ENCODE results near the gene ZFYVE28.

Gene ZFYVE28

GRCh38 chr4:2343476-2343875, 75.0 kb downstream of the ZFYVE28 start:
- TF ChIP-seq CTCF (IDR thresholded peaks at IDR 0.05; ENCODE audit: insufficient read depth, low read length, poor library complexity, severe bottlenecking) = no peak
- TF ChIP-seq EZH2phosphoT487 (conservative IDR thresholded peaks at IDR 0.05; ENCODE audit: low read length) = no peak
- Histone ChIP-seq H3F3A (ENCODE audit: insufficient read depth) (no peaks in the 10 kb centered on the region), H3K36me3 (ENCODE audit: low read length) (no peaks in the 10 kb centered on the region), H2AFZ (ENCODE audit: low read depth, low read length, severe bottlenecking) (no peak overlapping the region), H3K4me2 (ENCODE audit: low read depth, low read length, poor library complexity, severe bottlenecking) (no peak overlapping the region), H3K27ac (ENCODE audit: low read depth, low read length) (no peak overlapping the region), H4K20me1 (ENCODE audit: low read depth, low read length) (no peaks in the 10 kb centered on the region), H3K4me3 (ENCODE audit: insufficient read depth, low read length, poor library complexity, severe bottlenecking) (no peak overlapping the region), H3K9ac (ENCODE audit: low read length) (no peak overlapping the region), H3K9me3 (ENCODE audit: insufficient read depth, low read length) (no peaks in the 10 kb centered on the region), H3K9me2 (replicated peaks; ENCODE audit: insufficient read depth, low read length) (no peaks in the 10 kb centered on the region), H3K27me3 (ENCODE audit: low read length) (no peaks in the 10 kb centered on the region), H3K79me2 (ENCODE audit: insufficient read depth, low read length) (no peaks in the 10 kb centered on the region)

- Histone ChIP-seq H3K4me3 (ENCODE audit: insufficient read depth, low read length, poor library complexity, severe bottlenecking) (no peak overlapping the region), H3K9me3 (ENCODE audit: insufficient read depth, low read length) (no peaks in the 10 kb centered on the region), H4K20me1 (ENCODE audit: low read depth, low read length) (no peaks in the 10 kb centered on the region), H3K9ac (ENCODE audit: low read length) (no peak overlapping the region), H3K4me2 (ENCODE audit: low read depth, low read length, poor library complexity, severe bottlenecking) (no peak overlapping the region), H3K79me2 (ENCODE audit: insufficient read depth, low read length) (no peaks in the 10 kb centered on the region), H3F3A (ENCODE audit: insufficient read depth) (no peaks in the 10 kb centered on the region), H3K36me3 (ENCODE audit: low read length) (no peaks in the 10 kb centered on the region), H2AFZ (ENCODE audit: low read depth, low read length, severe bottlenecking) (no peak overlapping the region), H3K27me3 (ENCODE audit: low read length) (no peaks in the 10 kb centered on the region), H3K27ac (ENCODE audit: low read depth, low read length) (no peak overlapping the region), H3K9me2 (replicated peaks; ENCODE audit: insufficient read depth, low read length) (no peaks in the 10 kb centered on the region)
- no peak for TF ChIP-seq CTCF (IDR thresholded peaks at IDR 0.05; ENCODE audit: insufficient read depth, low read length, poor library complexity, severe bottlenecking)
- TF ChIP-seq EZH2phosphoT487 (conservative IDR thresholded peaks at IDR 0.05; ENCODE audit: low read length) = no peak
Observed at GRCh38 chr4:2341911-2342652, 76.4 kb downstream of the ZFYVE28 start.

DNA sequence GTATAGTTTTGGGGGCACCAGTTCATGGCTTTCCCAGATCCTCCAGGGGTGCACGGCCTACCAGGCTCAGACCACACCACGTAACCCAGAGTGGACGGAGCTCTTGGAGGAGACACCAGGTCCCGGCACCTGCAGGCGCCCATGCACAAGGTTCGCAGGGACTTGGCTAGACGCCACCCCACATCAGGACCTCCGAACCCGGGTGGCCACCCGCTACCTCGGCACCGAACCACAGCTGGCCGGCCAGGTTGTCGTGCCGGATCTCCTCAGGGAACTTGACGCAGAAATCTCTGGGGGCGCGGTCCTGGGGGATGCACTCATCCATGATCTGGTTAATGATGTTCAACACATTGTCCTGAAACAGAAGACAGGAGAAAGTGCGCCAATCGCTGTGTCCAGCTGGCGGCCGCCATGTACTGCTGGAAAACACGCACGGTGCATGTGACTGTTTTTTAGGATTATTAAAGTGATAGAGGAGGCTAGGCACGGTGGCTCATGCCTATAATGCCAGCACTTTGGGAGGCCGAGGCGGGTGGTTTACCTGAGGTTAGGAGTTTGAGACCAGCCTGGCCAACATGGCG, 77.1 kb downstream of the ZFYVE28 start:
- H3K4me3 ChIP-seq (ENCODE audit: insufficient read depth, low read length, poor library complexity, severe bottlenecking) = no peak overlapping the region
- H4K20me1 ChIP-seq (ENCODE audit: low read depth, low read length) = no peaks in the 10 kb centered on the region
- H3K79me2 ChIP-seq (ENCODE audit: insufficient read depth, low read length) = no peaks in the 10 kb centered on the region
- no peak overlapping the region for H2AFZ ChIP-seq (ENCODE audit: low read depth, low read length, severe bottlenecking)
- no peak overlapping the region for H3K9ac ChIP-seq (ENCODE audit: low read length)
- TF ChIP-seq EZH2phosphoT487 (conservative IDR thresholded peaks at IDR 0.05; ENCODE audit: low read length) = no peak
- no peak for TF ChIP-seq CTCF (IDR thresholded peaks at IDR 0.05; ENCODE audit: insufficient read depth, low read length, poor library complexity, severe bottlenecking)
- H3K36me3 ChIP-seq (ENCODE audit: low read length) = no peaks in the 10 kb centered on the region
- no peaks in the 10 kb centered on the region for H3K9me2 ChIP-seq (replicated peaks; ENCODE audit: insufficient read depth, low read length)
- no peak overlapping the region for H3K4me2 ChIP-seq (ENCODE audit: low read depth, low read length, poor library complexity, severe bottlenecking)
- H3K27ac ChIP-seq (ENCODE audit: low read depth, low read length) = no peak overlapping the region
- H3K9me3 ChIP-seq (ENCODE audit: insufficient read depth, low read length) = no peaks in the 10 kb centered on the region
- H3K27me3 ChIP-seq (ENCODE audit: low read length) = no peaks in the 10 kb centered on the region
- no peaks in the 10 kb centered on the region for H3F3A ChIP-seq (ENCODE audit: insufficient read depth)

All from SU-DHL-6 (cell line).